K562 (cell line): ENCODE results near the gene TAOK2. TPM values are rescaled to one million over a fixed set of nuclear protein-coding genes. Genes with fewer than 3 reads are reported as not detected.

Source experiments
- DNMT1 ChIP-seq: fragments of 450-650 bp; IDR thresholded peaks from 2 replicates; pipeline ENCODE4 v1.6.1; 2016; ENCODE audit warnings: antibody characterized with exemption, mild to moderate bottlenecking
- FOXA3 ChIP-seq, 2 experiments: fragments of 450-650 bp in 1 of 2; sonication (generic) in 1 of 2; formaldehyde crosslinking; IDR thresholded peaks in 1 of 2; conservative IDR thresholded peaks in 1 of 2; 2 replicates each; pipeline versions ENCODE4 v1.4.0 to v1.8.0; 2020 to 2022; ENCODE audit warnings: mild to moderate bottlenecking in 2 of 2, missing genetic modification reagents in 1 of 2
- FUS ChIP-seq: fragments of 200-400 bp; formaldehyde crosslinking; optimal IDR thresholded peaks from 2 replicates; pipeline ENCODE3; 2017; ENCODE audit warnings: low read depth, low read length
- LEF1 ChIP-seq: fragments of 450-650 bp; IDR thresholded peaks from 2 replicates; pipeline ENCODE4 v1.6.1; 2016; ENCODE audit warnings: mild to moderate bottlenecking
- MAFF ChIP-seq: IDR thresholded peaks from 2 replicates; pipeline ENCODE4 v1.6.1; 2012; ENCODE audit warnings: low read length, improper control_type of control experiment
- NFE2 ChIP-seq: IDR thresholded peaks from 2 replicates; pipeline ENCODE4 v1.6.1; 2014; ENCODE audit warnings: antibody characterized with exemption, low read depth
- NR3C1 ChIP-seq: sonication (generic); formaldehyde crosslinking; IDR thresholded peaks from 2 replicates; pipeline ENCODE4 v1.8.1; 2022; ENCODE audit warnings: missing genetic modification reagents
- POLR3A ChIP-seq: IDR thresholded peaks from 2 replicates; pipeline ENCODE4 v1.6.1; 2011; ENCODE audit warnings: borderline replicate concordance, mild to moderate bottlenecking, moderate library complexity; ENCODE audit not compliant: insufficient read length, insufficient read depth; ENCODE audit errors: extremely low read depth
- RCOR1 ChIP-seq, 2 experiments: IDR thresholded peaks; 2 replicates each; pipeline ENCODE4 v1.6.1; 2012; ENCODE audit warnings: low read depth in 2 of 2, low read length in 2 of 2, borderline replicate concordance in 1 of 2, improper control_type of control experiment in 1 of 2
- RNF2 ChIP-seq: sonication (generic); IDR thresholded peaks from 2 replicates; pipeline ENCODE4 v1.6.1; 2016
- SP1 ChIP-seq: sonication (generic); formaldehyde crosslinking; IDR thresholded peaks from 2 replicates; pipeline ENCODE4 v1.8.1; 2022; ENCODE audit warnings: mild to moderate bottlenecking, missing genetic modification reagents
- SUPT5H ChIP-seq: fragments of 450-650 bp; IDR thresholded peaks from 2 replicates; pipeline ENCODE4 v1.6.1; 2016
- THRAP3 ChIP-seq: fragments of 450-650 bp; IDR thresholded peaks from 2 replicates; pipeline ENCODE4 v1.6.1; 2016; ENCODE audit warnings: mild to moderate bottlenecking, inconsistent platforms, borderline replicate concordance
- U2AF2 ChIP-seq: fragments of 200-400 bp; formaldehyde crosslinking; optimal IDR thresholded peaks from 2 replicates; pipeline ENCODE3; 2017; ENCODE audit warnings: low read depth, mild to moderate bottlenecking, low read length
- ZEB2 ChIP-seq: fragments of 450-650 bp; IDR thresholded peaks from 2 replicates; pipeline ENCODE4 v1.6.1; 2016
- ZNF140 ChIP-seq: fragments of 250-450 bp; sonication (Bioruptor Pico); IDR thresholded peaks from 2 replicates; pipeline ENCODE4 v1.8.0; 2021; ENCODE audit warnings: moderate library complexity, mild to moderate bottlenecking, inconsistent platforms
- ZZZ3 ChIP-seq: fragments of 450-650 bp; IDR thresholded peaks from 2 replicates; pipeline ENCODE4 v1.6.1; 2016; ENCODE audit warnings: antibody characterized with exemption, mild to moderate bottlenecking, moderate library complexity
- polyA plus RNA-seq, 8 experiments: library from polyadenylated mRNA; depleted of rRNA in 4 of 8; stranded (reverse) in 5 of 8; unstranded in 3 of 8; fragments of >200 nt; fragmentation: Nextera tagmentation in 2 of 8; fragmentation: Illumina TruSeq in 1 of 8; extraction: Ambion mirVana in 2 of 8; extraction: Trizol in 1 of 8; gene quantifications; 2 replicates each; pipeline versions ENCODE4 v1.2.1 to v1.2.3, GENCODE V29; 2011 to 2014; ENCODE audit warnings: inconsistent platforms in 1 of 8, missing spikeins in 1 of 8
- total RNA-seq, 7 experiments: library from RNA; depleted of rRNA in 6 of 7; stranded (reverse); fragments of >200 nt in 6 of 7; fragmentation: Illumina TruSeq in 2 of 7; extraction: Trizol in 2 of 7; gene quantifications; 2 replicates each; pipeline versions ENCODE4 v1.2.1 to v1.2.3, GENCODE V29; 2011 to 2021; ENCODE audit warnings: low replicate concordance in 1 of 7
- TF ChIP-seq, protein P1 (sequence below): fragments of 250-450 bp; sonication (Bioruptor Pico); IDR thresholded peaks from 2 replicates; pipeline ENCODE4 v1.4.0; 2020
- TF ChIP-seq, protein P2 (sequence below): fragments of 200-800 bp; sonication (Bioruptor generic); IDR thresholded peaks from 2 replicates; pipeline ENCODE4 v1.6.1; 2016; ENCODE audit warnings: missing genetic modification characterization, missing compliant biosample characterization
- TF ChIP-seq, protein P3 (sequence below): sonication (generic); formaldehyde crosslinking; IDR thresholded peaks from 2 replicates; pipeline ENCODE4 v1.8.1; 2022; ENCODE audit warnings: missing genetic modification reagents
- TF ChIP-seq, protein P4 (sequence below): IDR thresholded peaks from 2 replicates; pipeline ENCODE4 v1.6.1; 2014; ENCODE audit warnings: antibody characterized with exemption

Gene TAOK2
- total and polyA plus RNA-seq, 9 of the 15 experiments (the other 6 are each of a cell fraction or from before 2014, with no cell fraction given) = 0.10 to 41.8 (median 13.7) TPM

DNA sequence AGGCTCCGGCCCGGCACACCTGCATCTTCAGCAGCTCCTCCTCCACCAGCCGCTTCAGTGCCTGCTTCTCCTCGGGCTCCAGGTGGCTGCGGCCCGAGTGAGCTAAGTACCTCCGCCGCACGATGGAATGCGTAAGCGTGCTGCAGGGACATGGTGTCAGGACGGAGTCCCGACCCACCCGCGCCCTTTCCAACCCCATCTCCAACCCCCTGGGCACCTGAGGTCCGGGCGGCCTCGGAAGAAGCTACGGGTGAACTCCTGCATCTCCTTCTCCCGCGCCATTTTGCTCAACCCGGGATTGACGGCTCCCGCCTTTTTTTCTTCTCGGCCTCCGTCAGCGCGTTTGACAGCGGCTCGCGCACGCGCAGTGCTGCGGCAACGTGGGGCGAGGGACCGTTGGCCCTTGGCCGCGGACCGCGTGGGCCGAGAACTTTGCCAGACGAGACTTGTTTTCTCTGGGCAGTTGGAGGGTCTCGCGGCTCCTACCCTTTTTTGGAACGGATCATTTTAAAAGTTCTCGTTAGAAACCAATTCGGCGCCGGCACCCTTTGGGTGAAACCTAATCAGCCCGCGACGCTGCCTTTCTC lies 21.7 kb downstream of the TAOK2 start, which contains the start of gene HIRIP3 (continued):
- TF ChIP-seq U2AF2 (no peak), ZNF140 (CRISPR knock-in tag) (no peak), ZZZ3 (0 out of 2 replicates have a peak, but pooled peaks have one; percentile 54), ZEB2 (peak; percentile 66), RCOR1 (IDR thresholded peaks at IDR 0.05; ENCODE audit: borderline replicate concordance in 1 of 2, low read depth in 2 of 2, low read length in 2 of 2) (no peak), DNMT1 (no peak), THRAP3 (peak; percentile 25; the same call in 1 of the 2 replicates), NFE2 (no peak), MAFF (no peak), POLR3A (no peak), LEF1 (no peak), FOXA3 (CRISPR knock-in tag; conservative IDR thresholded peaks at IDR 0.05 in 1 of 2, IDR thresholded peaks at IDR 0.05 in 1 of 2) (peak in 1 of 2 experiments; percentile 56; a peak in 2 of 4 replicates), NR3C1 (CRISPR knock-in tag) (0 out of 2 replicates have a peak, but pooled peaks have one; percentile 21), FUS (no peak), SP1 (CRISPR knock-in tag) (no peak), SUPT5H (peak; percentile 64; the same call in 1 of the 2 replicates), RNF2 (peak; percentile 58; the same call in 1 of the 2 replicates)
- TF ChIP-seq, protein P1, sequence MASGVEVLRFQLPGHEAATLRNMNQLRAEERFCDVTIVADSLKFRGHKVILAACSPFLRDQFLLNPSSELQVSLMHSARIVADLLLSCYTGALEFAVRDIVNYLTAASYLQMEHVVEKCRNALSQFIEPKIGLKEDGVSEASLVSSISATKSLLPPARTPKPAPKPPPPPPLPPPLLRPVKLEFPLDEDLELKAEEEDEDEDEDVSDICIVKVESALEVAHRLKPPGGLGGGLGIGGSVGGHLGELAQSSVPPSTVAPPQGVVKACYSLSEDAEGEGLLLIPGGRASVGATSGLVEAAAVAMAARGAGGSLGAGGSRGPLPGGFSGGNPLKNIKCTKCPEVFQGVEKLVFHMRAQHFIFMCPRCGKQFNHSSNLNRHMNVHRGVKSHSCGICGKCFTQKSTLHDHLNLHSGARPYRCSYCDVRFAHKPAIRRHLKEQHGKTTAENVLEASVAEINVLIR = no peak
- TF ChIP-seq, protein P2, sequence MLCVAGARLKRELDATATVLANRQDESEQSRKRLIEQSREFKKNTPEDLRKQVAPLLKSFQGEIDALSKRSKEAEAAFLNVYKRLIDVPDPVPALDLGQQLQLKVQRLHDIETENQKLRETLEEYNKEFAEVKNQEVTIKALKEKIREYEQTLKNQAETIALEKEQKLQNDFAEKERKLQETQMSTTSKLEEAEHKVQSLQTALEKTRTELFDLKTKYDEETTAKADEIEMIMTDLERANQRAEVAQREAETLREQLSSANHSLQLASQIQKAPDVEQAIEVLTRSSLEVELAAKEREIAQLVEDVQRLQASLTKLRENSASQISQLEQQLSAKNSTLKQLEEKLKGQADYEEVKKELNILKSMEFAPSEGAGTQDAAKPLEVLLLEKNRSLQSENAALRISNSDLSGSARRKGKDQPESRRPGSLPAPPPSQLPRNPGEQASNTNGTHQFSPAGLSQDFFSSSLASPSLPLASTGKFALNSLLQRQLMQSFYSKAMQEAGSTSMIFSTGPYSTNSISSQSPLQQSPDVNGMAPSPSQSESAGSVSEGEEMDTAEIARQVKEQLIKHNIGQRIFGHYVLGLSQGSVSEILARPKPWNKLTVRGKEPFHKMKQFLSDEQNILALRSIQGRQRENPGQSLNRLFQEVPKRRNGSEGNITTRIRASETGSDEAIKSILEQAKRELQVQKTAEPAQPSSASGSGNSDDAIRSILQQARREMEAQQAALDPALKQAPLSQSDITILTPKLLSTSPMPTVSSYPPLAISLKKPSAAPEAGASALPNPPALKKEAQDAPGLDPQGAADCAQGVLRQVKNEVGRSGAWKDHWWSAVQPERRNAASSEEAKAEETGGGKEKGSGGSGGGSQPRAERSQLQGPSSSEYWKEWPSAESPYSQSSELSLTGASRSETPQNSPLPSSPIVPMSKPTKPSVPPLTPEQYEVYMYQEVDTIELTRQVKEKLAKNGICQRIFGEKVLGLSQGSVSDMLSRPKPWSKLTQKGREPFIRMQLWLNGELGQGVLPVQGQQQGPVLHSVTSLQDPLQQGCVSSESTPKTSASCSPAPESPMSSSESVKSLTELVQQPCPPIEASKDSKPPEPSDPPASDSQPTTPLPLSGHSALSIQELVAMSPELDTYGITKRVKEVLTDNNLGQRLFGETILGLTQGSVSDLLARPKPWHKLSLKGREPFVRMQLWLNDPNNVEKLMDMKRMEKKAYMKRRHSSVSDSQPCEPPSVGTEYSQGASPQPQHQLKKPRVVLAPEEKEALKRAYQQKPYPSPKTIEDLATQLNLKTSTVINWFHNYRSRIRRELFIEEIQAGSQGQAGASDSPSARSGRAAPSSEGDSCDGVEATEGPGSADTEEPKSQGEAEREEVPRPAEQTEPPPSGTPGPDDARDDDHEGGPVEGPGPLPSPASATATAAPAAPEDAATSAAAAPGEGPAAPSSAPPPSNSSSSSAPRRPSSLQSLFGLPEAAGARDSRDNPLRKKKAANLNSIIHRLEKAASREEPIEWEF (CRISPR knock-in tag) = no peak; the same call in 1 of the 2 replicates
- TF ChIP-seq, protein P3, sequence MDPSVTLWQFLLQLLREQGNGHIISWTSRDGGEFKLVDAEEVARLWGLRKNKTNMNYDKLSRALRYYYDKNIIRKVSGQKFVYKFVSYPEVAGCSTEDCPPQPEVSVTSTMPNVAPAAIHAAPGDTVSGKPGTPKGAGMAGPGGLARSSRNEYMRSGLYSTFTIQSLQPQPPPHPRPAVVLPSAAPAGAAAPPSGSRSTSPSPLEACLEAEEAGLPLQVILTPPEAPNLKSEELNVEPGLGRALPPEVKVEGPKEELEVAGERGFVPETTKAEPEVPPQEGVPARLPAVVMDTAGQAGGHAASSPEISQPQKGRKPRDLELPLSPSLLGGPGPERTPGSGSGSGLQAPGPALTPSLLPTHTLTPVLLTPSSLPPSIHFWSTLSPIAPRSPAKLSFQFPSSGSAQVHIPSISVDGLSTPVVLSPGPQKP (CRISPR knock-in tag) = no peak
- TF ChIP-seq, protein P4, sequence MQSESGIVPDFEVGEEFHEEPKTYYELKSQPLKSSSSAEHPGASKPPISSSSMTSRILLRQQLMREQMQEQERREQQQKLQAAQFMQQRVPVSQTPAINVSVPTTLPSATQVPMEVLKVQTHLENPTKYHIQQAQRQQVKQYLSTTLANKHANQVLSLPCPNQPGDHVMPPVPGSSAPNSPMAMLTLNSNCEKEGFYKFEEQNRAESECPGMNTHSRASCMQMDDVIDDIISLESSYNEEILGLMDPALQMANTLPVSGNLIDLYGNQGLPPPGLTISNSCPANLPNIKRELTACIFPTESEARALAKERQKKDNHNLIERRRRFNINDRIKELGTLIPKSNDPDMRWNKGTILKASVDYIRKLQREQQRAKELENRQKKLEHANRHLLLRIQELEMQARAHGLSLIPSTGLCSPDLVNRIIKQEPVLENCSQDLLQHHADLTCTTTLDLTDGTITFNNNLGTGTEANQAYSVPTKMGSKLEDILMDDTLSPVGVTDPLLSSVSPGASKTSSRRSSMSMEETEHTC = no peak
